ENCODE data around the gene LPO.

The LPO gene

DNA sequence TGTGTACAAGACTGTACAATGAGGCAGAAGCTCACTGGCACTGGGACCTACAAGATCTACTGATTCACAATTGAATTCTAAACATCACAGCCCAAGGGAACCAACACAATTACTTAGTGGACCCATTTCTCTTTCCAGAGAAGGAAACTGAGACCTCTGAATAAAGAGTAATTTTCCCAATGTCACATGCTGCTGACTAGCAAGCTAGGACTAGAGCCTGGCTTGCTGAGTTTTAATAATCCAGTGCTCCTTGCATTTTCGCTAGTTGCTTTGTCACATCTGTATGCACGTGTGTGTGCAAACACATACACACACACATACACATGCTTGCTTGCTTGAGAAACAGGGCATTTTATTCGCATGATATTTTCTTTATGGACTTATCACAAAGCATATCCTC lies 3.9 kb upstream of the LPO start:
- in situ Hi-C loops (cut with HindIII; ENCODE audit: low pct_unique_long_range_greater_than_20kb, low sequenced_read_pairs), result no loop called here
- no peak for DNase-seq (ENCODE audit: low read depth in 1 of 2, low spot score in 1 of 2)
- TF ChIP-seq JUND (IDR thresholded peaks at IDR 0.05; ENCODE audit: low read depth), result no peak

DNA sequence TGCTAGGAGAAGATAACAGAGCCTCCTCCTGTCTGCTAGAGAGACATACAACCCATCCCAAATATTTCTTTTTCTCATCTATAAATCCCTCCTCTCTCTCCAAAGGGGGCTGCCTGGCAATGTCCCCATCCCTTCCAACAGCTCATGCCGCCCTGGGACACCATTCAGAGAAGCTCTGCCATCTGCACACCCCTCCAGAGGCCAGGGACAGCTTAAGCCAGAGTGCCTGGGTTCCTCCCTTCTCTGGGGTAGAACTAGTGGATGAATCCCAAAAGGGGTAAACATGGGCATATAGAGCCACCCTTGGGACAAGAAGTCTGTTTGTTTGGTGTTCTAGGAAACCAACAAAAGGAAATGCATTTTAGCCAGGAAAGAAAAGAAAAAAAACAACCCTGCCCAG lies 2.6 kb upstream of the LPO start:
- no peak for DNase-seq (ENCODE audit: low read depth in 1 of 2, low spot score in 1 of 2)
- in situ Hi-C loops (cut with HindIII; ENCODE audit: low pct_unique_long_range_greater_than_20kb, low sequenced_read_pairs), result no loop called here
- TF ChIP-seq JUND (IDR thresholded peaks at IDR 0.05; ENCODE audit: low read depth), result no peak

DNA sequence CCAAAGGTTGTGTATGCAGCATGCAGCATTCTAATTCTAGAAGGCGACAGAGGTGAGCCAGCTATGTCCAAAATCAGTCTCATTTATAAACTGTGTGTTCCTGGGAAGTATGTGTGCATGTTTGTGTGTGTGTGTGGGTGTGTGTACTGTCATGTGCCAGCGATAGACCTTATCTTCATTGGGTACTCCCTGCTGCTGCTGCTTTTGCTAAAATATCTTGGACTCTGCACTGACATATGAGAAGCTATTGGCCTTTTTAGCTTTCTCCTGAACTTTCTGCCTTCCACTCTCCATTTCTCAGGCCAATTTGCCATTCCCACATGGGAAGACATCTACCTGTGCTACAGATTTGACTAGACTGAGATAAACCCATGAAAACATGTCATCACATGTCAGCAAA lies 2.0 kb upstream of the LPO start:
- no peak for TF ChIP-seq JUND (IDR thresholded peaks at IDR 0.05; ENCODE audit: low read depth)
- DNase-seq (ENCODE audit: low read depth in 1 of 2, low spot score in 1 of 2), result no peak
- in situ Hi-C loops (cut with HindIII; ENCODE audit: low pct_unique_long_range_greater_than_20kb, low sequenced_read_pairs), result no loop called here

DNA sequence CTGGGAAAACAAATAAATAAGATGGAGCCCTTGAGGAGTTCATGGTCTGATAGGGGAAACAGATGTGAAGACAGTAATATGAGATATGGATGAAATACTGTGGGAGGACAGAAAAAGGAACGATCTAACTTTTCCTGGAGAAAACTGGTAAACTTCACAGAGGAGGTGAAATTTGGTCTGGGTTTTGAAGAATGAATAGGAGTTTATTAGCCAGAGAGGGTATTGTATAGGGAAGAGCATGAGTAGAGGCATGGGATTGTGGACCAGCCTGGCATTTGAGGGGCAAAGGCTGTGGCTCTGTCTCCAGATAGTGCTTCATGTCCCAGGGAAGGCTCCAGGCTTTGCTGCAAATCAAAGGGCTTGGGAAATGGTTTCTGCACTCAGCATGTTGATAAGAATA lies 1.6 kb downstream of the LPO start:
- DNase-seq (ENCODE audit: low read depth in 1 of 2, low spot score in 1 of 2), result no peak
- in situ Hi-C loops (cut with HindIII; ENCODE audit: low pct_unique_long_range_greater_than_20kb, low sequenced_read_pairs), result no loop called here
- TF ChIP-seq JUND (IDR thresholded peaks at IDR 0.05; ENCODE audit: low read depth), result no peak

DNA sequence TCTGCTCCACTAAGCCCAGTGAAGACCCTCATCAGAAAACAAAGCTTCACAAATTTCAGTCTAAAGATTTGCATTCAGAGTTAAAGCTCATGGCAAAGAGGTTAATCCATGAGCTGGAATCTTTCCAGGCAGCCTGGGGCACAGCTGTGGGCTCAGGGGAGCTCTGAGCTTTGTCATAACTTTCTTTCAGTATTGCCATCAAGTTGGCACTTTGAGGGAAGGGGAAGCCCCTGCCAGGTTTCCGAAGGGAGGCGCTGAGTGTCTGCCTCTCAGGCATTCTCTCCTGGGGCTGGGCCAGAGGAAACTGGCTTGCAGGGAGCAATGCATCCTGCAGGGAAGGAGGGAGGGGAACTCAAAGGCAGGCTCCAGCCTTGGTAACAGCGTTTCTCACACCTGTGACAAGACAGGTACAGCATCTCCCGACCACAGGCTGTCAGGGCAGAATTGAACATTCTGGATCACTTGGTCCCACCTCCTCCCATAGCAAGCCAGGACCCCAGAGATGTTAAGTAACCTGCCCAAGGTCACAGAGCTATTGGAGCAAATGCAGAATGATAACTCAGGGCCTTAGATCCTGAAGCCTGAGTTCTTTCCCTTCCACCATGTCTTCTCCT lies 3.9 kb downstream of the LPO start:
- no peak for TF ChIP-seq JUND (IDR thresholded peaks at IDR 0.05; ENCODE audit: low read depth)
- in situ Hi-C loops (cut with HindIII; ENCODE audit: low pct_unique_long_range_greater_than_20kb, low sequenced_read_pairs), result no loop called here
- DNase-seq (ENCODE audit: low read depth in 1 of 2, low spot score in 1 of 2), result no peak

DNA sequence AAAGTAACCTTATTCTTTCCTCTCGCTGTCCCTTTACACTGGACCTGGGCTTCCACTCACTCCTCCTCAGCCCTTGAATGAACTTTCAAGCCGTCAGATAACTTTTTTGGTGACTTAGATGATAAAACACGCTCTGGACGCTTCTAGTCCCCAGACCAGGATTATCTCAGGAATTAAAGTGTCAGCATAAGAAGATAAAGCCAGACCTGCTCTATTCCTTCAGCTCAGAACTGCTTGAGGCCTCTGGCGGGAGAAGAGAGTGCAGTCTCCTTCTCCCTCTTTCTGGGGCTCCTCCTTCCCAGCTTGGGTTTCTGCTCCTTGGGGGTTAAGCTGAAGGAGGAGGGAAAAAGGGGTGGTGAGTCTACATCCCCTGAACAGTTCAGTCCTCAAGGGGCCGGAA lies 6.6 kb downstream of the LPO start:
- TF ChIP-seq JUND (IDR thresholded peaks at IDR 0.05; ENCODE audit: low read depth), result no peak
- in situ Hi-C loops (cut with HindIII; ENCODE audit: low pct_unique_long_range_greater_than_20kb, low sequenced_read_pairs), result no loop called here
- no peak for DNase-seq (ENCODE audit: low read depth in 1 of 2, low spot score in 1 of 2)

DNA sequence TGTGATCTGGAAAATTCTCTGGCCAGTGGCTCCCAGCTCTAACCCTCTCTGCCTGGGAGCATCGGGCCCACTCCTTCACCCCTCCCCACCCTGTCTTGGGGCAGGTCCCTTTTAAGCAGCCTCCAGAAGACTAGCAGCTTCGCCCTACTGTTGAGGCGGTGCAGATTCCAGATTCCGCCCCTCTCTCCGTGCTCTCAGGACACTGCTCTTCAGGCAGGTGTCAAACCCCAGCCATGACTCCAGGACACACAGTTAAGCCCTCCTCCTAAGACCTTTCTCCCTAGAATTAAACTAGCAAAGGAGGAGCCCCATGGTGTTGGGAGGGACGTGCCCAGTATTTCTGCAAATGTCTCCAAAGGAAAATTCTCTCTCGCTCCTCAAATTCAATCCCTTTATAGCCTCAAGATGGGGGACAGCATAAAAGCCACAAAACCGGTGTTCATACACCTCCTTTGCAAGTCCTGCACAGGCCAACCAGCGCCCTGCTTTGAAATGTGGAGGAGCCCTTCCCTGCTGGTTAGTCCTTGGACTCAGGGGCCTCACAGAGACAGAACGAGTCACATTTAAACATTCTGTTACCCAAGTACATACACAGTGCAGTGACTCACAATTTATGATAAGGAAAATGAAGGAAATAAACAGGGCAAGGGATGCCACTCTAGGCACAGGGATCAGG lies 7.2 kb downstream of the LPO start:
- TF ChIP-seq JUND (IDR thresholded peaks at IDR 0.05; ENCODE audit: low read depth), result no peak
- DNase-seq (ENCODE audit: low read depth in 1 of 2, low spot score in 1 of 2), result no peak
- in situ Hi-C loops (cut with HindIII; ENCODE audit: low pct_unique_long_range_greater_than_20kb, low sequenced_read_pairs), result no loop called here

DNA sequence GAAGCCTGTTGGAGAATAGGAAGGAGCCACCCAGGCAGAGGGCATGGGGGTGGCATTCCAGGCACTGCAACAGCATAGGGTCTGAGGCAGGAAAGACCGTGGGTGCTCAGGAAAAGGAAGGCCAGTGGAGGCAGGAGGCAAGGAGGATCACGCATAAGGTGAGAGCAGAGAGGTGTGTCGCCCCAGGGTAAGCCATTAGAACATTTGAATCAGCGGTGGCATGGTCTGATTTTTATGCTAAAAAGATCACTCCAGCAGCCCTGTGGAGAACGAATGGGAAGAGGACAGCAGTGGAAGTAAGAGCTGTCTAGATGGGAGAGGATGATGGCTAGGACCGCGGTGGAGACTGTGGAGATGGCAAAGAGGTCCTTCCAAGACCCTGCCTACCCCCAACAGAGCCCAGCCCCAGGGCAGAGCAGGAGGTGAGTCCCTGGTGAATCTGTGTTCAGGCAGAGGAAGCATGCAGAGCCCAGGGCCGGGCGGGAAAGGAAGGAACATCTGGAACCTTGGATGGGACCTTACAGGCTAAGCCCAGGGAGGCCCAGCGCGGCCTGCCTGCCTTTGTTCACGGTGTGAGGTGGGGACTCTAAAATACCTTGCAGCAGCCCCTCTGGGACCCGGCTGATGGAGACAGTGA lies 7.8 kb downstream of the LPO start:
- no peak for DNase-seq (ENCODE audit: low read depth in 1 of 2, low spot score in 1 of 2)
- in situ Hi-C loops (cut with HindIII; ENCODE audit: low pct_unique_long_range_greater_than_20kb, low sequenced_read_pairs), result no loop called here
- TF ChIP-seq JUND (IDR thresholded peaks at IDR 0.05; ENCODE audit: low read depth), result no peak

DNA sequence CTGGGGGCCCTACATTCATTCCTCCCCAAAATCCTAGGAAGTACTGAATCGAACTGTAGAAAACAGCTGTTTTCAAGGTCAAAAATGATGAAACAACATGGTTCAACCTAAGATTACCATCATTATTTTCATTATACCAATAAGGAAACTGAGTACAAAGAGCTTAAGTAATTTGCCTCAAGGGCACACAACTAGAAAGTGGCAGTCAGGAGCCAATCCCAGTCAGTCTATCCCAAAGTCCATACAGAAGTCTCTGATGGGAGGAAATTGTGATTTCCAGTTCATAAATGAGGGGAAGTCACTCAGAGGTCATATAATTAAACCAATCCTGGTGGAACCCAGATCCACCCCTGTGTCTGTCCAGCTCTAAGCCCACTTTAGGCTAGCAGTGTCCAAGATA lies 8.4 kb downstream of the LPO start:
- in situ Hi-C loops (cut with HindIII; ENCODE audit: low pct_unique_long_range_greater_than_20kb, low sequenced_read_pairs), result no loop called here
- no peak for TF ChIP-seq JUND (IDR thresholded peaks at IDR 0.05; ENCODE audit: low read depth)
- no peak for DNase-seq (ENCODE audit: low read depth in 1 of 2, low spot score in 1 of 2)

DNA sequence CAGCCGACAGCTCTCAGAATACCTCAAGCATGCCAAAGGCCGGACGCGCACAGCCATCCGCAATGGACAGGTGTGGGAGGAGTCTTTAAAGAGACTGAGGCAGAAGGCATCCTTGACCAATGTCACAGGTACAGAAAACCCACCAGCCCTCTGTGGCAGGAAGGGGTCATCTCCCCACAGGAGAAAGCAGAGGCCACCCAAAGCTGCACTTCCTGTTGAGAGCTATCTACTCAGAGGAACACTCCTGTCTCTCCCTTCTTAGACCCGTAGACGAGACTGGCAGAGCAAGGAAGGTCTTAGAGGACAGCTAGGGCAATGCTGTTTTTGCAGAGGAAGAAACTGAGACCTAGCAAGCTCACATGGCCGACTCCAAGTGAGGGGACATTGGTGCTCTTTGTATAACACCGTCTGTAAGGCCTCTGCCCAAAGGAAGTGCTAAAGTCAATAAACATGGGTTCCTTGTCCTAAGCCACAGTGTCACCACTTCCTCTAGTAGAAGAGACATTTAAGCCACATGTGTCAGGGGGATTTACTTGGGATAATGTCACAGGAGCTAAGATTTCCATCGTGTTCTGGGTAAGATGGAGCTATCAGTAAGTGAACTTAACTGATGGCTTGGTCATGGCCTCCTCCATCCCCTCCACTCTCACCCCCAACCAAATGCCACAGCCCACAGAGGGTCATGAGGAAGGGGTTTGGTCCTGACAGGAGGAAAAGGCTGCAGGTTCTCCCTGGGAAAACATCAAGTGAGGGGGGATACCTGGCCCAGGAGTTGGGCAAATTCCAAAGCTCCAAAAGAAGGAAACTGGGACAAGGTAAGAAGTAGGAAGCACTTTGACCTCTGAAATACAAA lies 9.4 kb downstream of the LPO start:
- in situ Hi-C loops (cut with HindIII; ENCODE audit: low pct_unique_long_range_greater_than_20kb, low sequenced_read_pairs), result no loop called here
- TF ChIP-seq JUND (IDR thresholded peaks at IDR 0.05; ENCODE audit: low read depth), result no peak
- DNase-seq (ENCODE audit: low read depth in 1 of 2, low spot score in 1 of 2), result no peak

DNA sequence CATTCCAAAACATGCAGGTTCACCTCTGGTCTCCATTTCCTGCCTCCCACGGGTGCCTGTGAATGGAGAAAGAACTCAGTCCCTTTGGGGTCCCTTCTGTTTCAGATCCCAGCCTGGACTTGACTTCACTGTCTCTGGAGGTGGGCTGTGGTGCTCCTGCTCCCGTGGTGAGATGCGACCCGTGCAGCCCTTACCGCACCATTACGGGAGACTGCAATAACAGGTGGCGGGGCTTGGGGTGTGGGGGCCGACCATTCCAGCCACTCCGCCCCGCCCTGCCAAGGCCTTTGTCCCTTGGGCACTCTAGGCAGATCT lies 10.5 kb downstream of the LPO start:
- no peak for TF ChIP-seq JUND (IDR thresholded peaks at IDR 0.05; ENCODE audit: low read depth)
- in situ Hi-C loops (cut with HindIII; ENCODE audit: low pct_unique_long_range_greater_than_20kb, low sequenced_read_pairs), result no loop called here
- DNase-seq (ENCODE audit: low read depth in 1 of 2, low spot score in 1 of 2), result no peak

DNA sequence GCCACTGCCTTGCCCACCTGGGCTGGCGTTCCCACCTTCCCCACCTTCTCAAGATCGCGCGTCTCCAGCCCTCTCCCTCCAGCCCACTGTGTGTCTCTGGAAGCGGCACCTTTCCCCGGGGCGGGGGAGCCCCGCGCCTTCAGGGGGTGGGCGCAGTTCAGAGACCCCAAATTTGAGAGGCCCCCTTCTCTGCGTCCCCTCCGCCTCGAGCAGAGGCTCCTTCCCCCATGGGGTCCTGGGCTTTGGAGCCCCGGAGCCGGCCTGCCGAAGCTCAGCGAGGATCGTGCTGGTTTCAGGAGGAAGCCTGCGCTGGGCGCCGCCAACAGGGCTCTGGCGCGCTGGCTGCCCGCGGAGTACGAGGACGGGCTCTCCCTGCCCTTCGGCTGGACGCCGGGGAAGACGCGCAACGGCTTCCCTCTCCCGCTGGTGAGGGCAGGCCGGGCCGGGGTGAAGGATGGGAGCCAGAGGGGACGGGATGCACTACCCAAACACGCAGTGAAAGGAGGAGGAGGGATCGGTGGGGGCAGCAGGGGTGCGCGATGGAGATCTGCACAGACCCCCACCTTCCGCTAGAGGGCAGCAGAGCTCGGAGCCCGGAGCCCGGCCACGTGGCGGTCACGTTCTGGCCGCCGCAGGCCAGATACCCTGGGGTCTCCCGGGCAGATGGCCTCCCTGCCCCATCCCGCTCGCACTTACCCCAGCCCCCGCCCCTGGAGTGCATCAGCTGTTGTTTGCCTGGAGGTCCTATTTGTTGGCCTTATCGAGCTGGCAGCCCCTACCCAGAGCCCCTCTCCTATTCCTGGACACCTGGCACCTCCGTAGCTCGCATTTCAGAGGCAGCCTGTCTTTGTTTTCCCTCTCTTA lies 11.1 kb downstream of the LPO start:
- in situ Hi-C loops (cut with HindIII; ENCODE audit: low pct_unique_long_range_greater_than_20kb, low sequenced_read_pairs), result no loop called here
- peak; percentile 60 to 86 for DNase-seq (ENCODE audit: low read depth in 1 of 2, low spot score in 1 of 2)
- TF ChIP-seq JUND (IDR thresholded peaks at IDR 0.05; ENCODE audit: low read depth), result no peak

Data from T47D (cell line).